IPS DF 4.7 (cell line): ENCODE data around the gene DDR1.
"Not testable (repeated sequence)": the region's sequence is repeated elsewhere in the genome, so short reads cannot be mapped to it uniquely, and the experiment has no call there.

ENCODE experiments used
- DNase-seq: peaks from one replicate; pipeline ENCODE4 v3.0.0-alpha.2; 2013; ENCODE audit warnings: low spot score; ENCODE audit errors: extremely low read depth

Gene DDR1

GRCh38 chr6:30915591-30915946, 31.2 kb downstream of the DDR1 start:
- no peak for DNase-seq

- DNase-seq = no peak
Observed at GRCh38 chr6:30917041-30917440, 32.7 kb downstream of the DDR1 start.

DNA sequence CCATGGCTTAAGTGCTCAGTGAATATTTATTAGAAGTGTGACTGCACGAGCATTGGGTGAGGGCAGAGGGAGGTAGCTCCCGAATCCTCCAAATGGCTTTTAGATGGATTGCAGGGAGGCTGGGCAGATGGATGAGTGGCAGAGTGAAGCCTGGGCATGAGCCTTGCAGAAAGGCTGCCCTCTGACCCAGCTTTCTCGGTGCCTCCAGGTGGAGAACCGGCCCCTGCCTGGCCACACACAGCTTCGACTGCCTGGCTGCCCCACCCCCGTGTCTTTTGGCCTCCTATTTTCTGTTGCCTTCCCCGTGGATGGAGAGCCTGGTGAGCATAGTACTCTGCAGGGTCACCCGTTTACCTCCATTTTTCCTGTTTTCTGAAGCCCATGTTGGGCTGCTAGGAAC, 33.2 kb downstream of the DDR1 start:
- no peak for DNase-seq

GRCh38 chr6:30918670-30919069, 34.4 kb downstream of the DDR1 start:
- no peak for DNase-seq

DNA sequence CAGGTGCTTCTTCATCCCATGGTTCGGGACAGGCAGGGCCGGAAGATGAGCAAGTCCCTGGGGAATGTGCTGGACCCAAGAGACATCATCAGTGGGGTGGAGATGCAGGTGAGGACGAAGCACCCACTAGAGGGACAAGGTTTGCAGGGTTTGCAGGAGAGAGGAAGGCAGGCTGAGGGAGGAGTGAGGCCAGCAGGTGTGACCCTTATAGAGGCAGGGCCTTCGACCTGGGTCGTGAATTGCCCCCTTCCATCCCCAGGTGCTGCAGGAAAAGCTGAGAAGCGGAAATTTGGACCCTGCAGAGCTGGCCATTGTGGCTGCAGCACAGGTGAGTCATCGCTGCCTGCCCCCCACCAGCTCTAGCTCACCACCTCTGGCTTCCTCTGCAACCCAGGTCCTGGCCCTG, 38.1 kb downstream of the DDR1 start:
- no peak for DNase-seq

DNA sequence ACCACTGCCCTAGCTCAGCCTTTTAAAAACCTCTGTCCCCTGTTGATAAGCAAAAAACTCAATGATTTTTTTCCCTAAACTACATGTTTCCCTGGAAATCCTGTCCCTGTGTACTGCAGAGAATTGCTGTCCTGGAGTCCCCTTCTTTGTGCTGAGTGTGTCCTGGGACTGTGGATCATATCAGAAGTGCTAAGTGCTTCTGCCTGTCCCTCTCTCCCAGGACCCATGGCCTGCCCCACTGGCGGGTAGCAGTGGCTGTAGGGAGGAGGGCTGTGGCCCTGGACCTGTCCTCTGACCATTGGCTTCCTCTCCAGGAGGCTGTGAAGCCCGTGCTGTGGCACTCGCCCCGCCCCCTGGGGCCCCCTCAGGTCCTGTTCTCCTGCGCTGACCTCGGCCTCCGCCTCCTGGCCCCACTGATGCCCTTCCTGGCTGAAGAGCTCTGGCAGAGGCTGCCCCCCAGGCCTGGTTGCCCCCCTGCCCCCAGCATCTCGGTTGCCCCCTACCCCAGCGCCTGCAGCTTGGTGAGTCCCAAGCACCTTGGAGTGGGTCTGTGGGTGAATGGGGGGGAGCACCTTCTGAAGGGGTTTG, 39.8 kb downstream of the DDR1 start:
- DNase-seq = not testable (repeated sequence)

GRCh38 chr6:30926644-30927043, 42.3 kb downstream of the DDR1 start:
- DNase-seq = no peak

DNA sequence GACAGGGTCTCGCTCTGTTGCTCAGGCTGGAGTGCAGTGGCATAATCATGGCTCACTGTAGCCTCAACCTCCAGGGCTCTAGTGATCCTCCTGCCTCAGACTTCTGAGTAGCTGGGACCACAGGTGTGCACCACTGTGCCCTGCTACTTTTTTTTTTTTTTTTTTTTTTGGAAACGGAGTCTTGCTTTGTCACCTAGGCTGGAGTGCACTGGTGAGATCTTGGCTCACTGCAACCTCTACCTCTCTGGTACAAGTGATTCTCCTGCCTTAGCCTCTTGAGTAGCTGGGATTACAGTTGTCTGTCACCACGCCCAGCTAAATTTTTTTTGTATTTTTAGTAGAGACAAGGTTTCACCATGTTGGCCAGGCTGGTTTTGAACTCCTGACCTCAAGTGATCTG, 42.8 kb downstream of the DDR1 start:
- DNase-seq = not testable (repeated sequence)

DNA sequence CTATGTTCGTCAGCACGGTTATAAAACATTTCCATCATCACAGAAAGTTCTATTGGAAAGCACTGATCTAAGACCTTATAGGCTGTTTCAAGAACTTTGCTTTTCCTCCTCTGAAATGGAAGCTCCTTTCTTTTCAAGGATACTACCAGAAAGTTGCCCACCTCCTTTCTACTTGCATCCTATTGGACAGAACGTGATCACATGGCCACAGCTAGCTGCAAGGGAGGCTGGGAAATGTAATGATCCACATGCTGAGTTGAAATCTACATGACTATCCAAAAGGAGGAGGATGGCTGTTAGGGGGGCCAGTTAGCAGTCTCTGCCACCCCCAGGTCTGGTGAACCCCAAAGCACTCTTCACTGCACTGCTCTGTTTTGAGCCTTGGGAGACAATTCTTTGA, 44.4 kb downstream of the DDR1 start:
- no peak for DNase-seq

DNA sequence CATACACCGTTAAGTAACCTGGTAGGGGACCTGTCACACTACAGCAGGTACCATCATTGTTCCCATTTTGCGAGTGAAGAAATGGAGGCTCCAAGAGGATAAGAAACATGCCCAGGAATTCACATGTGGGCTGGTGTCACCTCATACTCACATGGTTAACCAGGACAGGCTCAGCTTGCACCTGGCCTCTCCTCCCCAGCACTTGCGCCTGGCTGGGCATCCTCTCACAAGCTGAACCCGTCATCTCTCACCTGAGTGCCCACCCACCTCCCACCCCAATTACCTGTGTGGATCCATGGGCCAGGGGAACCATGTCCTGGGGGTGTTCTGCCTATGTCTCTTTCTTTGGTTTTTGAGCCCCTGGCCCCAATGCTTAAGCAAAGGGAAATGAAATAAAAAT, 46.2 kb downstream of the DDR1 start:
- DNase-seq = no peak

DNA sequence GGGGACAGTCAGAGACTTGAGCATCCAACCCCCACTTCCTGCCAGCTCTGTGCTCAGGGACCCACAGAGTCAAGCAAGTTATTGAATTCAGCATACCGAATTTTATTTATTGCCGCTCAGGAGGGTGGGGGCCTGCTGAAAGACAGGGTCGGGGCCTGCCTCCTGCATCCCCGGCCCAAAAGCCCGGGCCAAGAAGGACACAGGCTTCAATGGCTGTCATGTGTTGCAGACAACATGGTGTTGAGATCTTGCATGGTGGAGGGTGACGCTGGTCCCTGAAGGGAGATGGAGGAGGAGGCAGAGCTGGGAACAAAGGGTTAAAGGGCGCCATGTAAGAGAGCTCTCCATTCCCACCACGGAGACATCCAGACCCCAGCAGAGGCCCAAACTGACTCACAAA, 47.0 kb downstream of the DDR1 start:
- DNase-seq = no peak

DNA sequence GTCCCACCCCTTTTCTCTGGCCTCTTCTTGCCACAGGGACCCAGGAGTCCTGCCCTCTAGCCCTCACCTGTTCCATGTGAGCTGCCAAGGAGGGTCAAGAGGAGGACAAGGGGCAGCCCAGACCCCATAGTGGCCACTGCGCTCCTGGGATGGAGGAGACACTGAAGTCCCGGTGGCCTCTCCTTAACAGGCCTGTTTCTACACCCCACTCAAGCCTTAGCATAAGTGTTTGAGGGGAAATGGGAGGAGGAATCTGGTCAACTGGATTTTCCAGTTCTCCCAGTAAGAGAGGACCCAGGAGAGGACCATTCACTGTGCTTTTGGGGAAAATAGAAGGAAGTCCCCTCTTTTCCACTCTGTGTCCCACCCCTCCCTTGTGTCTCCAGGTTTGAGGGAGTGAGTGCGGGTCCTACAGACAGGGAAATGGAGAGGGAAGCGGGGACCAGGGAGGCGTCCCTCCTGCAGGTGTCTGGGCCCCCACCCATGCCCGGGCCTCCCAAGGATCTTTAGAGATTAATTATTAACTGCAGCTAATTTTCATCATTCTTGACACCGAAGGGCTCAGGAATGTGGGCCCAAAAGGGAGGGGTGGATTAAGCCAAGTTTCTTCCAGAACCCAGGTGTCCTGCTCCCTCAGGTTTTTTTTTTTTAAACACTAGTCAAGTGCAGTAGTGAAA, 47.8 kb downstream of the DDR1 start, which contains the start of gene SFTA2:
Gene SFTA2, minus strand, starts transcription at position 202 of the 677 bp plus-strand sequence. Its CDS starts 74 bp downstream, at position 128.
- DNase-seq = no peak

DNA sequence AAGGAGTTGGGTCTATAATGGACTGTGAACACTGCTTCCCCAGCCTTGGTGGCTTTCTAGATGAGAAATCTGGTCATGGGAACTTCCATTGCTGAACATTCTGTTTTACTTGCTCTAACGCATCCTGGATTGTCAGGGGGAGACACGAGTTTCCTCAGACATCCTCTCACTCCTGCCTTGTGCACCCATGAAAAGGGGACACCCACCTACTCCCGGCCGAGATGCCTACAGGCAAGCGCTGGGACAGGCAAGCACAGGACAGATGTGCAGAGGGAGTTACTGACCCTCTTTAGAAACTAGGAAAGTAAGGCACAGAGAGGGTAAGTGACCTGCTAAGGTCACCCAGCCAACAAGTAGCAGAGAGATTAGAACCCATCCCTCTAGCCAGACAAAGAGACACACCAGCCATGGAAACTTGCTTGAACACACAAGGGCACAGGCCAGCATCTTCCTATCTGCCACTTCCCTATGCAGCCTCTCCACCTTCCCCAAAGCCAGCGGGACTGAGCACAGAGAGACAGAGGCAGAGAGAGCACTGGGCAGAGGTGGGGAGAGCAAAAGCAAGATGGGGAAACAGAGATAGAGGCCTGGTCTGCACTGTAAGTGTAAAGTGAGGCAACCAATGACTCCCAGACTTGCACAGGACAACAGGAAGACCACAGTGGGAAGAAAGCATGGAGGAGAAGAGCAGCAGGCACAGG, 48.5 kb downstream of the DDR1 start:
- no peak for DNase-seq

DNA sequence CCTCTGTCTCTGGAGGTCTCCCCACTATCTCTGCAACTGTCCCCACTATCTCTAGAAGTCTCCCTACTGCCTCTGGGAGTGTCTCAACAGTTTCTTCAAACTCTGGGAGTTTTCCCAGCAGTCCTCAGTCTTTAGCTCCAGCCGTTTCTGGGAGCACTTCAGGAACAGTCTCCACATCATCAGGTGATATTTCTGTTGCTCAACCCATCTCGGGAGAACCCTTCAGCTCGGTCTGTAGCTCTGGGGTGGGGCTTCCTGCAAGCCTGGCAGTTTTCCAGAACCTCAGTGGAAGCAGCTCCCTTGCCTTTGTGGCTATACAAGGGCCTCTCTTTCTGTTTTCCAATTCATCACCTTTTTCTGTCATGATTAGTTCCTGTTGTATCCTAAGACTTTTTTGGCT, 50.7 kb downstream of the DDR1 start:
- no peak for DNase-seq

DNA sequence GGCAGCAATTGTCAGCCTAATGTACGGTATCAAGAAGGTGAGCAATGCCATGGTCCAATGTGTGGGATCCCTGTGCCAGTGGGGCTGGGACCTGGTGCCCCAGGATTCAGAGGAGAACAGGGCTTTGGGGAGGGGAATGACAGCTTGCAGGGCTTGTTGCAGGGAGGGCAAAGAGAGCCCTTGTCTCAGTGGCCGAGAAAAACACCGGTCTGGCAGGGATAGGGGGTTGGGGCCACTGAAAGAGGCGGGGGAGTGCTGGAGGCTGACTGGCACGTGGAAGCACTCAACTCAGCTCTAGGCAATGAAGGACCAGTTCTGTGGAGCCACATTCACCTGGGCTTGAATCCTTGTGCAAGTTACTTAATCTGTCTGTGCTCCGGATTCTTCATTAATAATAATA, 52.9 kb downstream of the DDR1 start:
- DNase-seq = no peak

- no peak for DNase-seq
Observed at GRCh38 chr6:30938730-30939129, 54.4 kb downstream of the DDR1 start.

- DNase-seq = no peak
Observed at GRCh38 chr6:30939473-30939872, 55.2 kb downstream of the DDR1 start.

DNA sequence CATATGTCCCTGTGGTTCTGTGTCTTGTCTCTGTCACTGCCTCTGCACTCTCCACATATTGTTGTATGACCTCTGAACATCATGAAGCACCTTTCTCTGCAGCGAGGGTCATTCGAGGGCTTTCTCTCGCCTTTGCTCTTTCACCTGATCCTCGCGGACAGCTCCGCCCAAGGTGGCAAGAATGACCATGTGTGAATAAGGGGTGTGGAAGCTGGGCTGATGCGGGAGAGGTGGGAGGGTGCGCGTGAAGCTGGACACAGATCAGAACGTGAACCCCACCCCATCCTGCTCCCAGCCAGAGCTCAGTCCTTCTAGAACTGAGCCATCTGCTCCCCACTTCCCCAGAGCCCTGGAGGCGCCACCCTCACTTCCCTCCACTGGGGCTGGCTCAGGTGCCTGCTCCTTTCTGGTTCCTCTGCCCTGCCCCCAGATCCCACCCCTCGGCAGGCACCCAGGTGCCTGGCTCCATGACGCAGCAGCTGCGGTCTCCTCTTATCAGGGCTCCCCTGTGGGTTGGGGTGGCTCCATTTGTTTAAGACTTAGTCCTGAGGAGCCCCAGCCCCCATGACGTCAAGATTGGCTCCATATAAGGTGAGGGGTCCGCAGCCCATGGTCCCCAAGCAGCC, 56.2 kb downstream of the DDR1 start, which contains the start of gene MUCL3:
Gene MUCL3, plus strand, starts transcription at position 613 of the 626 bp plus-strand sequence. CDS start 27 bp downstream, outside the sequence.
- DNase-seq = no peak

GRCh38 chr6:30942338-30943060, 58.2 kb downstream of the DDR1 start:
- DNase-seq = peak; percentile 91

DNA sequence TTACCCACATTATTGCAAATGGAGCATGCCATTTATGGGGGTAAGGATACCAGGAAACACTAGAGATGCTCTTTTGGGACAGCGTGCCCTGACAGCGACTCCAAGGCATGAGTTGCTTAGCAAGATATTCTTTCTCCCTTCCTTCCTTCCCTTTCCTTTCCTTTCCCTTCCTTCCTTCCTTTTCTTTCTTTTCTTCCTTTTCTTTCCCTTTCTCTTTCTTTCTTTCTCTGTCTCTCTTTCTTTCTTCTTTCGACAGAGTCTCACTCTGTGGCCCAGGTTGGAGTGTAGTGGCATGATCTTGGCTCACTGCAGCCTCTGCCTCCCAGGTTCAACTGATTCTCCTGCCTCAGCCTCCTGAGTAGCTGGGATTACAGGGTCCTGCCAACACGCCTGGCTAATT, 59.7 kb downstream of the DDR1 start:
- DNase-seq = no peak

- no peak for DNase-seq
Observed at GRCh38 chr6:30945281-30945680, 61.0 kb downstream of the DDR1 start.

DNA sequence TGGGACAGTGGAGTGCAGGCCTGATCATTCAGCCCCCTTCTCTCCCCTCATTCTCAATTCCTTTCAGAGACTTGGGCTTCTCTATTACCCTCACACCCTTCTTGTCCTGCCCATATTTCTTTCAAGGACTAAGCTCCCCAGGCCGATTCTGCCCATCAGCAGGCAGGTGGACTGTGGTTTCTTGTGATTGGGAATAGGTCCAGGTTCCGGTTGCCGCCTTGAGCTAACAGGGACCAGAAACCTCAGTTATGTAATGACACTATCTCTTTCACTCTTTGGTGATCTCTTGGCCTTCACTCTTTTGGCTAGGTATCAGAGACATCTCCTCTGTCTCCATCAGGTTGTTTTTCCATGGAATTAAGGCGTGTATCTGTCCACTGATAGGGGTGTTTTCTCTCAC, 62.9 kb downstream of the DDR1 start:
- DNase-seq = no peak
